ENCODE results near the gene ATAD3B. TPM values are rescaled to one million over a fixed set of nuclear protein-coding genes. Genes with fewer than 3 reads are reported as not detected.
"Not testable (repeated sequence)": the region's sequence is repeated elsewhere in the genome, so short reads cannot be mapped to it uniquely, and the experiment has no call there.

ATAD3B gene
- total RNA-seq, 1 experiment from 2014 or later, result 62.9 TPM

DNA sequence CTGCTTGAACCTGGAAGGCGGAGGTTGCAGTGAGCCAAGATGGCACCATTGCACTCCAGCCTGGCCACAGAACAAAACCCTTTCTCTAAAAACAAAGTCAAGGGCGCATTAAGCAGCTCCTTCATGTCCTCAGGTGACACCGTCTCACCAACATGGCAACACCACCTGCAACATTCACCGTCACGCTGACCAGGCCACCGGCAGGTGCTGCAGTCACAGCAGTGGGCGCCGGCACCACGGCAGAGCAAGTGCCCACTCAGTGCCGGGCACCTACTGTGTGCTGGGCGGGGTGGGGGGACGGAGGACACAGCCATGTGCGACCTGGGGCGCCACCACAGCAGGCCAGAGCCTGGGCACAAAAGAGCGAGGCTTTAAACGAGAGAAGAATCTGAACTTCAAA is 12.1 kb downstream of the ATAD3B start:
- ChIA-PET POLR2A (no interaction called here), CTCF (no interaction called here), RAD21 (ENCODE audit: low non-redundant PET in 1 of 2, low total read pairs in 2 of 2, uncharacterized antibody in 2 of 2, unreplicated experiment in 2 of 2) (no interaction called here)
- Histone ChIP-seq H3K4me1 (ENCODE audit: control insufficient read depth in 1 of 2, insufficient read depth in 2 of 2, low read length in 2 of 2) (no peaks in the 10 kb centered on the region), H3K9me3 (ENCODE audit: control insufficient read depth in 1 of 2, insufficient read depth in 1 of 2, low read depth in 1 of 2, low read length in 2 of 2) (no peaks in the 10 kb centered on the region), H3K36me3 (ENCODE audit: control insufficient read depth in 1 of 2, insufficient read depth in 2 of 2, low read length in 2 of 2) (peaks cover 19 to 45% of the 10 kb centered on the region in 2 experiments; a peak in 3 of 4 replicates), H3K79me2 (ENCODE audit: insufficient read depth, low read length) (peaks cover 19% of the 10 kb centered on the region; the same call in 1 of the 2 replicates), H3K27ac (ENCODE audit: low read depth, low read length) (no peak overlapping the region), H3K9ac (ENCODE audit: low read length) (no peak overlapping the region), H4K20me1 (ENCODE audit: insufficient read depth) (no peaks in the 10 kb centered on the region), H2AFZ (ENCODE audit: low read depth, low read length, poor library complexity, severe bottlenecking) (no peak overlapping the region), H3K4me3 (replicated peaks in 1 of 2; ENCODE audit: low read depth in 1 of 2, low read length in 2 of 2) (no peak overlapping the region), H3K27me3 (ENCODE audit: insufficient read depth, low read length) (no peaks in the 10 kb centered on the region), H3K4me2 (ENCODE audit: low read length) (no peak overlapping the region), H3K9me2 (ENCODE audit: insufficient read depth) (no peaks in the 10 kb centered on the region)
- TF ChIP-seq ZFX (IDR thresholded peaks at IDR 0.05) (no peak), ZNF274 (IDR thresholded peaks at IDR 0.05; ENCODE audit: low read depth, low read length) (no peak), EZH2phosphoT487 (IDR thresholded peaks at IDR 0.05; ENCODE audit: borderline replicate concordance) (no peak), ELF1 (IDR thresholded peaks at IDR 0.05; ENCODE audit: borderline replicate concordance, low read depth) (no peak), YY1 (IDR thresholded peaks at IDR 0.05; ENCODE audit: extremely low read depth, insufficient replicate concordance, low read depth, low read length) (no peak), TCF7L2 (IDR thresholded peaks at IDR 0.05; ENCODE audit: borderline replicate concordance, extremely low read depth, insufficient read depth, insufficient read length) (no peak), EZH2 (IDR thresholded peaks at IDR 0.05) (no peak), SIN3A (IDR thresholded peaks at IDR 0.05; ENCODE audit: low read depth) (no peak), CBX3 (IDR thresholded peaks at IDR 0.05; ENCODE audit: low read depth) (no peak), CEBPB (IDR thresholded peaks at IDR 0.05; ENCODE audit: low read depth) (no peak), RAD21 (IDR thresholded peaks at IDR 0.05; ENCODE audit: low read depth) (no peak)
- TF ChIP-seq, protein P1, sequence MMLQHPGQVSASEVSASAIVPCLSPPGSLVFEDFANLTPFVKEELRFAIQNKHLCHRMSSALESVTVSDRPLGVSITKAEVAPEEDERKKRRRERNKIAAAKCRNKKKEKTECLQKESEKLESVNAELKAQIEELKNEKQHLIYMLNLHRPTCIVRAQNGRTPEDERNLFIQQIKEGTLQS (IDR thresholded peaks at IDR 0.05), result no peak
- TF ChIP-seq, protein P2, sequence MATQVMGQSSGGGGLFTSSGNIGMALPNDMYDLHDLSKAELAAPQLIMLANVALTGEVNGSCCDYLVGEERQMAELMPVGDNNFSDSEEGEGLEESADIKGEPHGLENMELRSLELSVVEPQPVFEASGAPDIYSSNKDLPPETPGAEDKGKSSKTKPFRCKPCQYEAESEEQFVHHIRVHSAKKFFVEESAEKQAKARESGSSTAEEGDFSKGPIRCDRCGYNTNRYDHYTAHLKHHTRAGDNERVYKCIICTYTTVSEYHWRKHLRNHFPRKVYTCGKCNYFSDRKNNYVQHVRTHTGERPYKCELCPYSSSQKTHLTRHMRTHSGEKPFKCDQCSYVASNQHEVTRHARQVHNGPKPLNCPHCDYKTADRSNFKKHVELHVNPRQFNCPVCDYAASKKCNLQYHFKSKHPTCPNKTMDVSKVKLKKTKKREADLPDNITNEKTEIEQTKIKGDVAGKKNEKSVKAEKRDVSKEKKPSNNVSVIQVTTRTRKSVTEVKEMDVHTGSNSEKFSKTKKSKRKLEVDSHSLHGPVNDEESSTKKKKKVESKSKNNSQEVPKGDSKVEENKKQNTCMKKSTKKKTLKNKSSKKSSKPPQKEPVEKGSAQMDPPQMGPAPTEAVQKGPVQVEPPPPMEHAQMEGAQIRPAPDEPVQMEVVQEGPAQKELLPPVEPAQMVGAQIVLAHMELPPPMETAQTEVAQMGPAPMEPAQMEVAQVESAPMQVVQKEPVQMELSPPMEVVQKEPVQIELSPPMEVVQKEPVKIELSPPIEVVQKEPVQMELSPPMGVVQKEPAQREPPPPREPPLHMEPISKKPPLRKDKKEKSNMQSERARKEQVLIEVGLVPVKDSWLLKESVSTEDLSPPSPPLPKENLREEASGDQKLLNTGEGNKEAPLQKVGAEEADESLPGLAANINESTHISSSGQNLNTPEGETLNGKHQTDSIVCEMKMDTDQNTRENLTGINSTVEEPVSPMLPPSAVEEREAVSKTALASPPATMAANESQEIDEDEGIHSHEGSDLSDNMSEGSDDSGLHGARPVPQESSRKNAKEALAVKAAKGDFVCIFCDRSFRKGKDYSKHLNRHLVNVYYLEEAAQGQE (IDR thresholded peaks at IDR 0.05; ENCODE audit: low read depth), result no peak
- TF ChIP-seq, protein P3, sequence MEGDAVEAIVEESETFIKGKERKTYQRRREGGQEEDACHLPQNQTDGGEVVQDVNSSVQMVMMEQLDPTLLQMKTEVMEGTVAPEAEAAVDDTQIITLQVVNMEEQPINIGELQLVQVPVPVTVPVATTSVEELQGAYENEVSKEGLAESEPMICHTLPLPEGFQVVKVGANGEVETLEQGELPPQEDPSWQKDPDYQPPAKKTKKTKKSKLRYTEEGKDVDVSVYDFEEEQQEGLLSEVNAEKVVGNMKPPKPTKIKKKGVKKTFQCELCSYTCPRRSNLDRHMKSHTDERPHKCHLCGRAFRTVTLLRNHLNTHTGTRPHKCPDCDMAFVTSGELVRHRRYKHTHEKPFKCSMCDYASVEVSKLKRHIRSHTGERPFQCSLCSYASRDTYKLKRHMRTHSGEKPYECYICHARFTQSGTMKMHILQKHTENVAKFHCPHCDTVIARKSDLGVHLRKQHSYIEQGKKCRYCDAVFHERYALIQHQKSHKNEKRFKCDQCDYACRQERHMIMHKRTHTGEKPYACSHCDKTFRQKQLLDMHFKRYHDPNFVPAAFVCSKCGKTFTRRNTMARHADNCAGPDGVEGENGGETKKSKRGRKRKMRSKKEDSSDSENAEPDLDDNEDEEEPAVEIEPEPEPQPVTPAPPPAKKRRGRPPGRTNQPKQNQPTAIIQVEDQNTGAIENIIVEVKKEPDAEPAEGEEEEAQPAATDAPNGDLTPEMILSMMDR (IDR thresholded peaks at IDR 0.05 in 2 of 3, conservative IDR thresholded peaks at IDR 0.05 in 1 of 3; ENCODE audit: borderline replicate concordance in 1 of 3, insufficient read depth in 1 of 3, low read depth in 2 of 3, low read length in 2 of 3), result no peak
- TF ChIP-seq, protein P4, sequence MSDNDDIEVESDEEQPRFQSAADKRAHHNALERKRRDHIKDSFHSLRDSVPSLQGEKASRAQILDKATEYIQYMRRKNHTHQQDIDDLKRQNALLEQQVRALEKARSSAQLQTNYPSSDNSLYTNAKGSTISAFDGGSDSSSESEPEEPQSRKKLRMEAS (IDR thresholded peaks at IDR 0.05), result no peak
- intact Hi-C loops (cut with micrococcal nuclease), result no loop called here
- DNase-seq (ENCODE audit: low read depth, low spot score) (no peak), ATAC-seq (no peak)
- BruUV-seq (replicated peaks), result TSS peak; percentile 17

DNA sequence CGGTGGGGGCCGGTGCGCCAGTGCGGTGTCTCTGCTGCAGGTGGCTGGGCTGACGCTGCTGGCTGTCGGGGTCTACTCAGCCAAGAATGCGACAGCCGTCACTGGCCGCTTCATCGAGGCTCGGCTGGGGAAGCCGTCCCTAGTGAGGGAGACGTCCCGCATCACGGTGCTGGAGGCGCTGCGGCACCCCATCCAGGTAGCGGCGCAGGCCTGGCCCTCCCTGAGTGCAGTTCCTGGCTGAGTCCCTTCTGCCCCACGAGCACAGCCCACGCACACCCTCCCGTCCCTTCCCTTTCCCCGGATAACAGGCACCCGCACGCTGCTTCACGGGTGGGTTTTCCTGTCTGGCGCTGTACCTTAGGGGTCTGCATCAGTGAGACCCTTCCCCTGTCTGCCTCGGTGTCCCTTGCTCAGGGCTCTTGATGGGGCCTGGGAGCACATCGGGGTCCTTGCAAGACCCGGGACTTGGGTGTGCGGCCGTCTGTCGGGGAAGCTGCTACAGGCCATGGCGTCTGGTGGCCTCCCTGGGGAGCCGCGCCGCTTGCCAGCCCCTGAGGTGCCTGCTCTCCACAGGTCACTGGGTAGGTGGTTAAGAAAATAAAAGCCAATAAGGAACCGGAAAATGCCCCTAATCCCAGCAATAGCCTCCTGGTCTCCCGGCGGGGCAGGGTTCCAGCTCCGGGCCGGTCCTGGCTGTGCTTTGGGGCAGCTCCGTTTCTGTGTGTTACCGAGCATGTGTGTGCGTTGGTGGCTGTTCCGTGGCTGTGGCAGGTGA is 13.6 kb downstream of the ATAD3B start:
- intact Hi-C loops (cut with micrococcal nuclease); RAD21 ChIA-PET (ENCODE audit: low non-redundant PET in 1 of 2, low total read pairs in 2 of 2, uncharacterized antibody in 2 of 2, unreplicated experiment in 2 of 2); H3K27ac ChIP-seq (ENCODE audit: low read depth, low read length); H3K4me3 ChIP-seq (replicated peaks in 1 of 2; ENCODE audit: low read depth in 1 of 2, low read length in 2 of 2); CTCF ChIA-PET; H3K9me2 ChIP-seq (ENCODE audit: insufficient read depth); H3K27me3 ChIP-seq (ENCODE audit: insufficient read depth, low read length); BruUV-seq (replicated peaks); DNase-seq (ENCODE audit: low read depth, low spot score); H3K4me2 ChIP-seq (ENCODE audit: low read length); H3K9me3 ChIP-seq (ENCODE audit: control insufficient read depth in 1 of 2, insufficient read depth in 1 of 2, low read depth in 1 of 2, low read length in 2 of 2); H3K4me1 ChIP-seq (ENCODE audit: control insufficient read depth in 1 of 2, insufficient read depth in 2 of 2, low read length in 2 of 2); H4K20me1 ChIP-seq (ENCODE audit: insufficient read depth); POLR2A ChIA-PET; H2AFZ ChIP-seq (ENCODE audit: low read depth, low read length, poor library complexity, severe bottlenecking); H3K9ac ChIP-seq (ENCODE audit: low read length): not testable (repeated sequence)
- 0 out of 2 replicates have a peak, but pooled peaks have one; percentile 8 for ATAC-seq
- Histone ChIP-seq H3K36me3 (ENCODE audit: control insufficient read depth in 1 of 2, insufficient read depth in 2 of 2, low read length in 2 of 2) (peaks cover 14 to 48% of the 10 kb centered on the region in 2 experiments), H3K79me2 (ENCODE audit: insufficient read depth, low read length) (peaks cover 10% of the 10 kb centered on the region; the same call in 1 of the 2 replicates)
